OCI-LY7 (cell line): ENCODE results near the gene FOXP1.

Experiments used
- EZH2phosphoT487 ChIP-seq: fragments of 200-600 bp; sonication (generic); IDR thresholded peaks from 2 replicates; pipeline ENCODE4 v1.6.1; 2018; ENCODE audit warnings: low read depth, borderline replicate concordance, mild to moderate bottlenecking, mixed run types, antibody characterized with exemption, low read length, moderate library complexity, mixed read lengths
- TF ChIP-seq, protein P1 (sequence below): fragments of 200-600 bp; sonication (generic); conservative IDR thresholded peaks from 2 replicates; pipeline ENCODE4 v1.5.1; 2014; ENCODE audit warnings: mild to moderate bottlenecking, antibody characterized with exemption, low read length, moderate library complexity, mixed read lengths

- TF ChIP-seq, protein P1, sequence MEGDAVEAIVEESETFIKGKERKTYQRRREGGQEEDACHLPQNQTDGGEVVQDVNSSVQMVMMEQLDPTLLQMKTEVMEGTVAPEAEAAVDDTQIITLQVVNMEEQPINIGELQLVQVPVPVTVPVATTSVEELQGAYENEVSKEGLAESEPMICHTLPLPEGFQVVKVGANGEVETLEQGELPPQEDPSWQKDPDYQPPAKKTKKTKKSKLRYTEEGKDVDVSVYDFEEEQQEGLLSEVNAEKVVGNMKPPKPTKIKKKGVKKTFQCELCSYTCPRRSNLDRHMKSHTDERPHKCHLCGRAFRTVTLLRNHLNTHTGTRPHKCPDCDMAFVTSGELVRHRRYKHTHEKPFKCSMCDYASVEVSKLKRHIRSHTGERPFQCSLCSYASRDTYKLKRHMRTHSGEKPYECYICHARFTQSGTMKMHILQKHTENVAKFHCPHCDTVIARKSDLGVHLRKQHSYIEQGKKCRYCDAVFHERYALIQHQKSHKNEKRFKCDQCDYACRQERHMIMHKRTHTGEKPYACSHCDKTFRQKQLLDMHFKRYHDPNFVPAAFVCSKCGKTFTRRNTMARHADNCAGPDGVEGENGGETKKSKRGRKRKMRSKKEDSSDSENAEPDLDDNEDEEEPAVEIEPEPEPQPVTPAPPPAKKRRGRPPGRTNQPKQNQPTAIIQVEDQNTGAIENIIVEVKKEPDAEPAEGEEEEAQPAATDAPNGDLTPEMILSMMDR, result no peak
- TF ChIP-seq EZH2phosphoT487, result no peak
Measured at GRCh38 chr3:71265365-71265915, 318.1 kb downstream of the FOXP1 start.
